ENCODE measurements around the gene BLVRB. TPM values are rescaled to one million over a fixed set of nuclear protein-coding genes. Genes with fewer than 3 reads are reported as not detected.

BLVRB gene
- total and polyA plus RNA-seq, 7 donors, result 115 to 232 (median 197) TPM

- TF ChIP-seq EP300 (IDR thresholded peaks at IDR 0.05), result no peak
- no peaks in the 10 kb centered on the region for H3K36me3 ChIP-seq
- no peak overlapping the region for H3K27ac ChIP-seq
- H3K4me3 ChIP-seq, result no peak overlapping the region
- H3K9me3 ChIP-seq, result no peaks in the 10 kb centered on the region
- WGBS, 2 donors, result 6 to 14% methylated on average over 1 of the region's 1 CpG
- intact Hi-C loops (cut with DNase I), result no loop called here
- H3K4me1 ChIP-seq, result peaks cover 0 to 12% (median 11%) of the 10 kb centered on the region in 4 donors
- DNase-seq, result no peak
- H3K27me3 ChIP-seq, result peaks cover 20 to 40% (median 28%) of the 10 kb centered on the region in 3 donors
Observed at GRCh38 chr19:40512110-40512472, 46.5 kb upstream of the BLVRB start.

- no peak for DNase-seq
- WGBS, 2 donors, result 70 to 88% methylated on average over 6 of the region's 6 CpGs
- no peaks in the 10 kb centered on the region for H3K9me3 ChIP-seq
- H3K36me3 ChIP-seq, result no peaks in the 10 kb centered on the region
- H3K27ac ChIP-seq, result no peak overlapping the region
- peaks cover 20 to 40% (median 28%) of the 10 kb centered on the region in 3 donors for H3K27me3 ChIP-seq
- TF ChIP-seq CTCF (IDR thresholded peaks at IDR 0.05) (no peak), EP300 (IDR thresholded peaks at IDR 0.05) (no peak), POLR2A (IDR thresholded peaks at IDR 0.05) (no peak), POLR2AphosphoS5 (IDR thresholded peaks at IDR 0.05) (no peak)
- intact Hi-C loops (cut with DNase I), result no loop called here
- H3K4me3 ChIP-seq, result no peak overlapping the region
- peaks cover 0 to 12% (median 11%) of the 10 kb centered on the region in 4 donors for H3K4me1 ChIP-seq
Observed at GRCh38 chr19:40511487-40511886, 45.9 kb upstream of the BLVRB start.

- peaks cover 20 to 39% (median 28%) of the 10 kb centered on the region in 3 donors for H3K27me3 ChIP-seq
- peaks cover 0 to 12% (median 11%) of the 10 kb centered on the region in 4 donors for H3K4me1 ChIP-seq
- no peaks in the 10 kb centered on the region for H3K36me3 ChIP-seq
- no peak overlapping the region for H3K27ac ChIP-seq
- intact Hi-C loops (cut with DNase I), result no loop called here
- WGBS, 2 donors, result 78 to 84% methylated on average over 7 of the region's 7 CpGs
- DNase-seq, result no peak
- H3K4me3 ChIP-seq, result no peak overlapping the region
- H3K9me3 ChIP-seq, result no peaks in the 10 kb centered on the region
- TF ChIP-seq CTCF (IDR thresholded peaks at IDR 0.05) (no peak), POLR2A (IDR thresholded peaks at IDR 0.05) (no peak), EP300 (IDR thresholded peaks at IDR 0.05) (no peak), POLR2AphosphoS5 (IDR thresholded peaks at IDR 0.05) (no peak)
Observed at GRCh38 chr19:40510526-40511115, 45.1 kb upstream of the BLVRB start.

GRCh38 chr19:40508739-40509260, 43.3 kb upstream of the BLVRB start:
- H3K27me3 ChIP-seq, result peaks cover 14 to 21% (median 18%) of the 10 kb centered on the region in 3 donors
- 81 to 87% methylated on average over 8 of the region's 8 CpGs for WGBS, 2 donors

More at GRCh38 chr19:40508739-40509260, 43.3 kb upstream of the BLVRB start:
- H3K9me3 ChIP-seq, result no peaks in the 10 kb centered on the region
- intact Hi-C loops (cut with DNase I), result no loop called here
- no peak for TF ChIP-seq CTCF (IDR thresholded peaks at IDR 0.05)
- no peak for TF ChIP-seq POLR2A (IDR thresholded peaks at IDR 0.05)
- TF ChIP-seq EP300 (IDR thresholded peaks at IDR 0.05), result no peak
- no peak for TF ChIP-seq POLR2AphosphoS5 (IDR thresholded peaks at IDR 0.05)
- no peak overlapping the region for H3K27ac ChIP-seq
- no peaks in the 10 kb centered on the region for H3K36me3 ChIP-seq
- no peak for DNase-seq
- H3K4me1 ChIP-seq, result peaks cover 0 to 12% (median 11%) of the 10 kb centered on the region in 4 donors
- H3K4me3 ChIP-seq, result no peak overlapping the region
